Muscle of arm (tissue), 12 donors: ENCODE measurements around the gene ZNF232. TPM values are rescaled to one million over a fixed set of nuclear protein-coding genes. Genes with fewer than 3 reads are reported as not detected.
"Not testable (repeated sequence)": the region's sequence is repeated elsewhere in the genome, so short reads cannot be mapped to it uniquely, and the experiment has no call there.

Experiments used
- DNase-seq: peaks from one replicate; pipeline ENCODE4 v3.0.0-alpha.2; 2013
- polyA plus RNA-seq, 12 donors: library from polyadenylated mRNA; unstranded; fragments of 120-200 nt; gene quantifications; one replicate each; pipeline ENCODE4 v1.2.1, GENCODE V29; 2013; ENCODE audit not compliant: insufficient read length in 12 of 12

The ZNF232 gene
- polyA plus RNA-seq, 12 donors = 9.3 to 34.2 (median 11.8) TPM; not detected in 1

DNA sequence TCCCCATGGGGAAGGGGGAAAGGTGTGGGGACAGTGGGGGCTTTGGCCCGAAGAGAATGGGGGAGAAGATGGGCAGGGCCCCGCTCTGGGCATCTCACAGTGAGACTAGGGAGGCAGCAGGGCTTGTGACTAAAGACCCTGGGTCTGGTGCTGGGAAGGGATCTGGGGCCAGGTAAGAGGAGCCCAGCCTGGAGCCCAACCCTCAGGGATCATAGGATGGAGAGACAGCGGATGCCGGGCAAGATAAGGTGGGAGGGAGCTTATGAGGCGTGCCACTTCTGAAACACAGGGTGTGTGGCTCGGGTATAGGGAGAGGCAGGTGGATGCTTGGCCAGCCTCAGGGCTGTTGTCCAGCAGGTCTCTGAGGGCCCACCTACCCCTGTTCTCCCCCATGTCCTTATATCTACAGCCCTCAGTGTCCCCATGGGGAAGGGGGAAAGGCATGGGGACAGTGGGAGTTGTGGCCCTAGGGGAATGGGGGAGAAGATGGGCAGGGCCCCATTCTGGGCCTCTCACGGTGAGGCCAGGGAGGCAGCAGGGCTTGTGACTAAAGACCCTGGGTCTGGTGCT is 19.6 kb upstream of the ZNF232 start:
- DNase-seq = no peak

- DNase-seq = not testable (repeated sequence)
These were observed 19.0 kb upstream of the ZNF232 start for GRCh38 chr17:5130687-5131086.

GRCh38 chr17:5130261-5130660 is 18.6 kb upstream of the ZNF232 start:
- DNase-seq = not testable (repeated sequence)

DNA sequence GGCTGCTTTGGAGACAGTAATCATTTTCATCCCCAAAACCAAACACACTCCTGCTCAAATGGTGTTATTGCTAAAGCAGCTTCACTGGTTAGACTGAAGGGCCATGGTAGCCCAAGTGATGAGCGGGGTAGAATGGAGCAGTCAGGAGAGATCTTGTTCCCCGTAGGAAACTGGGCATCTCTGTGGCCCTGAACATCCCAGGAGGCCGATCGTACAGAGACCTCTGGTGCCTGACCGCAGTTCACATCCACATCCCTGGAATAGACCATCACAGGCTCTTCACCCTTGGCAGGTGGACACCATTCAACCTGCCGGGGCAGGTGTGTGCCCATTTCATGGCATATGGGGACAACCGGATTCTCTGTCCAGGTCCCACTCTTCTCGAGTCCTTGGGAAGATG is 18.1 kb upstream of the ZNF232 start:
- DNase-seq = not testable (repeated sequence)

DNA sequence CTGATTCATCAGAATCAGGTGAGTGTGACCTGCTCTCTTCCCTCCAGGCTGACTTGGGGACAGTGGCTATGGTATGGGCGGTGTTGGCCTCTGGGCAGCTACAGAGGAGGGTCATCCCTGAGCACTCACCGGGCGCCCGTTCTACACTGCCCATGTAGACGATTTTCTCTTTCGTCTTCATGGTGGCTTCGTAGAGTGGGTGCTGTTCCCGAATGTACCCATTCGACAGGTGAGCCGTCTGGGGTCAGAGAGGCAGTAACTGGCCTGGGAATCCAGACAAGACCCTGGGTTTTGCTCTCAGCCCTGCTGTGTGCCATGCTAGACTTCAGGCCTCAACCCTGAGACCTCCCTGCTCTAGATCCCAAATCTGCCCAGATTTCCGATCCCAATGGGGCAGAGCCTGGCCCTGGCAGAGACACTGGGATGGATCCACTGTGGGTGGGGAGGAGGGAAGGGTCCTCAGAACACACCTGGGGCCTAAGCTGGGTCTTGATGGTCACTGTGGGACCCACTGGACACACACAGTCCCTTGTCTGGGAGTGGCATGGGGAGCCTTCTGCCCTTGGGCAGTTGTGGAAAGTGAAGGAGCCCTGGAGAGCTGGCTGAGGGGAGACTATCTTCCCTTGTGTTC is 17.3 kb upstream of the ZNF232 start:
- DNase-seq = no peak

DNA sequence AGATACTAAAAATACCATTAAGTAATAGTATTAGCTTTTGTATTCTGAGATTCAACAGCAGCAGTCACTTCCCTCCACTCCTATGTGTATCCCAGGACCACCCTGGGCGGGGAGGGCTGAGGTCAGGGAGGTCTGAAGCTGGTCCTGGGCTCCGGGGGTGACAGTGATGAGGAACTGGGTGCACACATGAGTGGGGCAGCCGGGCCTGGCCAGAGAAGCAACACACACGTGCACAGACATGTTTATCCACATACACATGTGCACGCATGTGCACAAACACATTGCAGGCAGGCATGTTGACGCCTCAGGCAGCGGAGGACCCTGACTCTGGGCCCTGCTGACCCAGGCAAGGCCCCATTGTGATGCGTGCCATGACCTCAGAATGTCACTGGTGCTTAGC is 16.7 kb upstream of the ZNF232 start:
- not testable (repeated sequence) for DNase-seq

- DNase-seq = no peak
These were observed 16.2 kb upstream of the ZNF232 start for GRCh38 chr17:5127910-5128309.

DNA sequence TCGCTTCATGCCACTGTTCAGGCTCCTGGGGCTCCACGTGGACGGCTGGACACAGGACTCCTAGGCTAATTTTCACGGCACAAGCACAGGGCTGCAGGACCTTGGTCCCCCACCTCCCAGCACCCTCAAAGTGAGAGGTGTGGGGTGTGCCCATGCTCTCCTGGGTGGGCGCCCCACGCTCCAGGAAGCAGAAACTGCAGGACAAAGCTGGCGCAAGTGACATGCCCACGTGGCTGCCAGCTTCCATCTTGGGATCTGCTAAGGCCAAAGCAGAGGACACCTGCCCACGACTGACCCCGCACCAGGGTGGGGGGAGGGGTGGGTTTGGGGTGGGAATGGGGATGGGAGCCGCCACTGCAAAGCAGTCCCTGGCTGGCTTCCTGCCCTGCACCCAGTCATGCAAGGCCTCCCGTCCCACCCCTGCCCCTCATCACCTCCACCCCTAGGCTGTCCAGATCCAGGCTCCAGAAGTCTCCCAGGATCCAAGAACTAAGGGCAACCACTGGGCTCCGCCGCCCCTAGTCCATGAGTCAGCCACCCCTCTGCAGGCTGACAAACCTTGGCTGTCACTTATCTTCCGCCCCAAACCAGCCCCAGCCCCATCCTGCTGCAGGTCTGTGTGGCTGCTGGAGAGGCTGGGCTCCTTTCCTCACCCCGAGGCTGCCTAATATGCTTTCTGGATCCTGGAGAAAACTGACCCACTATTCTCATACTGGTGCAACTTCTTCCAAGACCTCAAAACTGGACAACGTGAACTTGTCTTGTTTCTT is 15.2 kb upstream of the ZNF232 start:
- no peak for DNase-seq

DNA sequence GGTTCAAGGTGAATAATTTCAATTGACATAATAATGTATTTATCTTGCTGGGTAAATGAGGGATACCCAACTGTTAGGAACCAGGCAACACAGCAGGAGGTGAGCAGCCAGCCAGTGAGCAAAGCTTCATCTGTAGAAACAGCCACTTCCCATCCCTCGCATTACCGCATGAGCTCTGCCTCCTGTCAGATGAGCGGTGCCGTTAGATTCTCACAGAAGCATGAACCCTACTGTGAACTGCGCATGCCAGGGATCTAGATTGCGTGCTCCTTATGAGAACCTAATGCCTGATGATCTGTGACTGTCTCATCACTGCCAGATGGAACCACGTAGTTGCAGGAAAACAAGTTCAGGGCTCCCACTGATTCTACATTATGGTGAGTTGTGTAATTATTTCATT is 13.2 kb upstream of the ZNF232 start:
- not testable (repeated sequence) for DNase-seq

GRCh38 chr17:5124125-5124760 is 12.6 kb upstream of the ZNF232 start:
- DNase-seq = not testable (repeated sequence)

DNA sequence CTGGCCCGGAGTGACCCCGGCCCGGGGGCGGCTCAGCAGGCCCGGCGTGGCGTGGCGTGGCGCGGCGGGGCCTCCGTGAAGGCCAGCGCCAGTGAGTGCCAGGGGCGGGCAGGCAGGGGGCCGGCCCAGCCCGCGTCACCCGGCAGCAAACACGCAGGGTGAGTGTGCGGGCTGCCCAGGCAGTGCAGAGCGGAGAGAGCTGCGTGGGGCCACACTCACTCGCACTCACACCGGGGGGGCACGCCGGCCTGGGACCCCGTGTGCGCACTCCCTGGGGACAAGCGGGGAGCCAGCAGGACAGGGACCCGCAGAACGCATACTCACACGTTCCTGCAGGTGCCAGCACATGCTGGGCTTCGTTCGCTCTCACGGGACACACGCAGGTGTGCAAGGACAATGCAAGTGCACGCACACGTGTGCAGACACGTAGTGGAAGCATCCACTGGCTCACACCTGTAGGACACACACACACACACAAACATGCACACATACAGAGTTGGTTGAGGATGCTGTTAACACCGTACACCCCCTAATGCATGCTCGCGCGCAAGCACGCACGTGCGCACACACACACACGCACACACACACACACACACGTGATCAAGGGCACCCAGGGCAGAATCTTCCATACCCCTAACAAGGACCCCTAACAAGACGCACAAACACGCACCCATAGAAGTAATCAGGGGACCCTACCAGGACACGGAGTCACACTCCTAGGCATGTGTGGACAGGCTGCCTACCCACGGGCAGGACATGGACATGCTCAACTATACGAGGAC is 11.9 kb upstream of the ZNF232 start:
- no peak for DNase-seq

DNA sequence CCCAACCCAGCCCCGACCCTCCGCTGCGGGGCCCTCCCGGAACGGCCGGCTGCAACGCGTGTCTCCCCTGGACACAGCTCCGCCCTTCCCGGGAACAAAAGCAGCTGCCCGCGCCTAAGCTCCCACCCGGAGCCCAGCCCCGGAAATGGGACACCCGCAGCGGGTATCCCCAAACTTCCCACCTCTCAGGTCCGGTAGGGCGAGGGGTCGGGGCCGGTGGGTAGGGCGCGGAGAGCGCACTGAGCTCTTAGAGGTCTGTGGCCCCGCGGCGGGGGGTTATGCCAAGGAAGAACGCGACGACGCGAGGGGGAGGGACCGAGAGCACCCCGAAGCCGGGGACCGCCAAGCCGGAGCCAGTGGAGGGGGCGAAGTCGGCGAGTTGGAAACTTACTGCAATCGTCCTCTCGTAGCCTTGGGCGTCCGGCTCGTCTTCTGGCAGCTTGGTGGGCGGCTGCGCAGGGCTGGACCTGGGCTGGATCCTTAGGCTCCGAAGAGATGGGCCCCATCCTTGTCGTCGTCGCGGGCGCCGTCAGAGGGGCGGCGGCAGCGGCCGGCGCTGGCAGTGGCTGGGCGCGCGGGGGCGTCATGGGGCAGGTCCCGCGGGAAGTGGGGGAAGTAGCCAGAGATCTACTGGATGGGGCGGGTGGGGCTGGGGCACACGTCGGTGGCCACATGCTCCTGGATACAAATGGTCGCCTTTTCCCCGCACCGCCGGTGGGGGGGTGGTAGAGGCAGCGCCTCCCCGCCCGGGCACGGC is 11.1 kb upstream of the ZNF232 start:
- peak; percentile 33 for DNase-seq

DNA sequence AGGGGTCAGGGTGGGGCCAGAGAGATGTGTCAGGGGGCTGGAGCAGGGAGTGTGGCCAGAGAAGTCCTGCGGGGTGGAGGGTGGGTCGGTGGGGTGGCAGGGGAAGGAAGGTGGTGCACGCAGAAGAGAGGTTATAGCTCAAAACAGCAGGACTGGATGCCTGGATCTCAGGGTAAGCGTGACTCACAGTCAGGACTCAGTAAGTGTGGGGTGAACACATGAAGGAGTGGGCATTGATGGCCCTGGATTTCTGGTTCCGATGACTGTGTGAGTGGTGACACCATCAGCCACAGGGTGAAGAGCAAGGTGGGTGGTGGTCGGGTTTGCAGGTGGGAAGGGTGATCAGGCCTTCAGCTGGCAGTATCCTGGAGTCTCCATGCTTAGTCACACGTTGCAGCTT is 10.4 kb upstream of the ZNF232 start:
- not testable (repeated sequence) for DNase-seq

- no peak for DNase-seq
These were observed 9.6 kb upstream of the ZNF232 start for GRCh38 chr17:5121186-5121841.

- DNase-seq = not testable (repeated sequence)
These were observed 8.9 kb upstream of the ZNF232 start for GRCh38 chr17:5120436-5121185.

DNA sequence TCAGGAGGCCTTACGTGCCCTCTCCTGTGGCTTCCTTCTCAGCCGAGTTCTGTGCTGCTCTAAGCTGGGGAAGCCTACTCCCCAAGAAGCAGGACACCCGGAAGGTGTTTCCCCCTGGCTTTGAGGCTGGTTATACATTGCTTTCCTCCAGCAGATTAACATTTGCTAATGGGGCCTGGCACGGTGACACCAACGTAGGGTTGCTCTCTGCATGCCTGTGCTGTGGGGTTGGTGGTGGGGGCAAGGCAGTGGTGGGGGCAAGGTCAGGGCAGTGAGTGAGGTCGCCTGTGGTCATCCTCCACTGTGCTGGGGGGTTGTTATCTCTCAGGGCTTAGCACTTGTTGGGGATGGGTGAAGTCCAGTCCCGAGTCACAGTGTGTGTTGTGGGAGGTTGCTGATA is 8.4 kb upstream of the ZNF232 start:
- no peak for DNase-seq

DNA sequence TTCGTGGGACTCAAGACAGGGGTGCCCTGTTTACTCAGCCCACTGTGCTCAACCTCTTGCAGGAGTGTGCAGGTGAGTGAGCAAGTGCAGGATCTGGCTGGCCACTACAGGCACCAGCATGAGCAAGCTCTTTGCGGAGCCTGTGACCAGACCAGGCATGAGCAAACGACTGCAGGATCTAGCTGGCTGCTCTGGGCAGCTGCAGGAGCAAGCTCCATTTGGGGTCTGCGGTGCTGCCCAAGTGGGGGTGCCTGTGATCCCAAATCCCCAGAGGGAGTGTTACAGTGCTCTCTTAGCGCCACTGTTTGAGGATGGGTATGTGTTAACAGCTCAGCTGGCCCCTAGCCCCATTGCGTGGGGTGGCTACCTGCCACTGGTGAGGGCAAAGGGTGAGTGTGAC is 6.5 kb upstream of the ZNF232 start:
- no peak for DNase-seq

DNA sequence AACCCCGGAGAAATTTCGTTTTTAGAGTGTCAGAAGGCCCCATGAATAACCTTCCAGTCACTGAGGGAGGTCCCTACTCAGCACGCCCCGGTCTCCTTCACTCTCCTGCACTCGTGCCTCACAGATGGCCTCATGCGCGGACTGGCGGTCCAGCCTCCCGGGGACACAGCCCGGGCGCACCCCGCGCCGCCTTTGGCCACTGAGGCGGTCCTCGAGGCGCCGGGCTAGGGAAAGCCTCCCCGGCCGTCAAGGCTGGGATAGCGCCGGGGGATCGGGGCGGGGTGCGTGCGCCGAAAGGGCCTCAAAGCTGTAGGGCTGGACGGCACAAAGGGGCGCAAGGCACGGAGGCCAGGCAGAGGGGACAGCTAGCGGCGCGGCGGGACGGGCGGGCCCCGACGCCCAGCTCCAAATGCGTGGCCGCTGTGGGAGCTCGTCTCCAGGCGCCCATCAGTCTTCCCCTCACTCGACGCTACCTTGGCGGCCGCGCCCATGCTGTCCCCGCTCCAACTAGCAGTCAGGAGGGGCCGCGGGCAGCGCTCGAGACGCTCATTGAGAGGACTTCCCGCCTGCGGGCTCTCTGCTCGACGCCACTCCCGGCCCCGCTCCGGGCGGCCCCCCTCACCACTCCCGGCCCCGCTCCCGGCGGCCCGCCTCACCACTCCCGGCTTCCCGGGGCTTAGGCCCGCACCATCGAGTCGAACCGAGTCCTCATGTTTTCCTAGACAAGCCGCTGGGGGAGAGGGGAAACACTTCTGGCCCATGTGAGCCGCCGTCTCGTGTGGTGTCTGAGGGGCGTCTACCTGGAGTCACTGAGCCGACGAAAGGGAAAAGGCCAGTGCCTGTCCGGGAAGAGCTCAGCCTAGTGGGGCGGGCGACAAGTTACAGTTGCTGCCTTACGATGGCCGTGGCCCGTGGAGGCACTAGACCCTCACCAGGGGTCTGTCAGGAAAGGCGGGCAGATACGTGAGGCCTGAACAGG is 4.3 kb upstream of the ZNF232 start, which contains the start of gene USP6:
Gene USP6, plus strand, starts transcription at position 360 of the 979 bp plus-strand sequence. CDS start 14,336 bp downstream, outside the sequence.
- no peak for DNase-seq
